ENCODE data around the gene SLC12A5. TPM values are rescaled to one million over a fixed set of nuclear protein-coding genes. Genes with fewer than 3 reads are reported as not detected.

The SLC12A5 gene
- total and polyA plus RNA-seq, 9 of the 15 experiments (the other 6 are each of a cell fraction or from before 2014, with no cell fraction given) = 0.36 to 7.5 (median 2.1) TPM

DNA sequence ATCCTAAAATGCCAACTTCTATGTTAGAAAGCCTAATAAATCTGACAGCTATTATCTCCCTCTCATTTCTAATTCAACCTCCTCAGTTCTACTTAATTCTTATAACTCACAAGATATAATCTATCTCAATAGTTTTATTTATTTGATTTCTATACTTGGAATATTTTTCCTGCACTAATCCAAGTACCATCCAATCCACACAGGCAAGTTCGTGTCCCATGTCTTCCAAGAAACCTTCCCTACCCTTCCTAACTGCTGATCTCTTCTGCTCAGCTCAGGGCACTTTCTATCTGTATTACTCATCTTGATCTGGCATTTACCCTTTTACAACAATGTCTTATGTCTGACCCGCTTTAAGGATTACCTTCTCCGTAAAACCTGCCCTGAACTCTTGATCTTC lies 42.6 kb downstream of the SLC12A5 start:
- H3K4me3 ChIP-seq = no peak overlapping the region
- H3K9me1 ChIP-seq (ENCODE audit: control insufficient read depth, insufficient read depth, low read length) = peaks cover 4% of the 10 kb centered on the region
- ChIA-PET CTCF (ENCODE audit: low intra/inter-chr PET ratio) (no interaction called here), POLR2A (no interaction called here)
- no peak overlapping the region for H3K27ac ChIP-seq (ENCODE audit: extremely low read depth, low read depth, low read length)
- BruUV-seq (replicated peaks) = no TSS peak
- H3K4me1 ChIP-seq (replicated peaks in 1 of 2; ENCODE audit: control insufficient read depth in 2 of 2, insufficient read depth in 2 of 2, low read length in 2 of 2) = no peaks in the 10 kb centered on the region
- no peak overlapping the region for H2AFZ ChIP-seq (ENCODE audit: low read depth, low read length)
- H3K36me3 ChIP-seq (ENCODE audit: control insufficient read depth, insufficient read depth, low read length) = peaks cover 45% of the 10 kb centered on the region; the same call in 2 of the 3 replicates
- FAIRE-seq = no peak
- in situ Hi-C loops (cut with MboI) (no loop called here), intact Hi-C loops (cut with micrococcal nuclease) (no loop called here)
- no peaks in the 10 kb centered on the region for H3K27me3 ChIP-seq (ENCODE audit: control insufficient read depth in 2 of 2, insufficient read depth in 2 of 2, low read length in 2 of 2)
- TF ChIP-seq SUPT5H (IDR thresholded peaks at IDR 0.05) = 0 out of 2 replicates have a peak, but pooled peaks have one; percentile 28
- TF ChIP-seq ZNF57 (CRISPR knock-in tag; IDR thresholded peaks at IDR 0.05) = no peak
- WGBS (ENCODE audit: insufficient coverage, low coverage, missing lambda C conversion rate) = 54% methylated on average over 3 of the region's 3 CpGs
- H3K79me2 ChIP-seq (ENCODE audit: control insufficient read depth, insufficient read depth, low read length) = no peaks in the 10 kb centered on the region
- H3K9ac ChIP-seq (ENCODE audit: insufficient read depth in 1 of 2, low read depth in 2 of 2, low read length in 2 of 2) = no peak overlapping the region
- no peak for DNase-seq (ENCODE audit: extremely low read depth in 1 of 4, low spot score in 3 of 4)
- no peak for ATAC-seq
- H3K4me2 ChIP-seq (ENCODE audit: insufficient read depth, low read length) = no peak overlapping the region
- H4K20me1 ChIP-seq (replicated peaks; ENCODE audit: control insufficient read depth, insufficient read depth, low read length) = no peaks in the 10 kb centered on the region
- H3K9me3 ChIP-seq (replicated peaks; ENCODE audit: control insufficient read depth, insufficient read depth, low read depth, low read length) = no peaks in the 10 kb centered on the region

DNA sequence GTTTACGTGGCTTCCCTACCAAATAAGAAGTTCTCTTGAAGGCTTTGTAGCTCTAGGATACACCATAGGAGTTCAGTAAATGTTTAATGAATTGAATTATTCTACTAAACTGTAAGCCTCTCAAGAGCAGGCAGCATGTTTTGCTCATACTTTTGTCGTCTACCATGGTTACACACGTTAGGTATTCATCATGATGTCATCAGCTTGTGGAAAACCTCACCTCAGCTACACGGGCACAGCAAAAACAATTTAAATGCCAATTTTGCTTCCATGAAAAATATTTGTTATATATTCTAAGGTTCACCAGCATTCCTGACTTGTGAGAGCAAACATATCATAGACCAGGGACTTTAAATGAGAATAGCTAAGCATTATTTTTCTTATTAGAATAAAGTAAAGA lies 44.0 kb downstream of the SLC12A5 start:
- 70% methylated on average over 4 of the region's 4 CpGs for WGBS (ENCODE audit: insufficient coverage, low coverage, missing lambda C conversion rate)
- no peak overlapping the region for H3K9ac ChIP-seq (ENCODE audit: insufficient read depth in 1 of 2, low read depth in 2 of 2, low read length in 2 of 2)
- no peaks in the 10 kb centered on the region for H3K4me1 ChIP-seq (replicated peaks in 1 of 2; ENCODE audit: control insufficient read depth in 2 of 2, insufficient read depth in 2 of 2, low read length in 2 of 2)
- no peak overlapping the region for H2AFZ ChIP-seq (ENCODE audit: low read depth, low read length)
- peaks cover 36% of the 10 kb centered on the region; the same call in 2 of the 3 replicates for H3K36me3 ChIP-seq (ENCODE audit: control insufficient read depth, insufficient read depth, low read length)
- no peaks in the 10 kb centered on the region for H3K27me3 ChIP-seq (ENCODE audit: control insufficient read depth in 2 of 2, insufficient read depth in 2 of 2, low read length in 2 of 2)
- H3K4me3 ChIP-seq = no peak overlapping the region
- no peaks in the 10 kb centered on the region for H3K79me2 ChIP-seq (ENCODE audit: control insufficient read depth, insufficient read depth, low read length)
- H3K9me3 ChIP-seq (replicated peaks; ENCODE audit: control insufficient read depth, insufficient read depth, low read depth, low read length) = no peaks in the 10 kb centered on the region
- no peak overlapping the region for H3K4me2 ChIP-seq (ENCODE audit: insufficient read depth, low read length)
- no peak for ATAC-seq
- no peak for FAIRE-seq
- no peak for DNase-seq (ENCODE audit: extremely low read depth in 1 of 4, low spot score in 3 of 4)
- in situ Hi-C loops (cut with MboI) = no loop called here
- BruUV-seq (replicated peaks) = no TSS peak
- peaks cover 4% of the 10 kb centered on the region for H3K9me1 ChIP-seq (ENCODE audit: control insufficient read depth, insufficient read depth, low read length)
- no peaks in the 10 kb centered on the region for H4K20me1 ChIP-seq (replicated peaks; ENCODE audit: control insufficient read depth, insufficient read depth, low read length)
- intact Hi-C loops (cut with micrococcal nuclease) = no loop called here
- POLR2A ChIA-PET = interaction anchor here (0.5 to 1.1 kb wide), 2 partner anchors 16 to 362 kb away, joined by 3 read pairs; no protein-coding TSS in a partner anchor
- CTCF ChIA-PET (ENCODE audit: low intra/inter-chr PET ratio) = no interaction called here
- H3K27ac ChIP-seq (ENCODE audit: extremely low read depth, low read depth, low read length) = no peak overlapping the region
- TF ChIP-seq, protein P1, sequence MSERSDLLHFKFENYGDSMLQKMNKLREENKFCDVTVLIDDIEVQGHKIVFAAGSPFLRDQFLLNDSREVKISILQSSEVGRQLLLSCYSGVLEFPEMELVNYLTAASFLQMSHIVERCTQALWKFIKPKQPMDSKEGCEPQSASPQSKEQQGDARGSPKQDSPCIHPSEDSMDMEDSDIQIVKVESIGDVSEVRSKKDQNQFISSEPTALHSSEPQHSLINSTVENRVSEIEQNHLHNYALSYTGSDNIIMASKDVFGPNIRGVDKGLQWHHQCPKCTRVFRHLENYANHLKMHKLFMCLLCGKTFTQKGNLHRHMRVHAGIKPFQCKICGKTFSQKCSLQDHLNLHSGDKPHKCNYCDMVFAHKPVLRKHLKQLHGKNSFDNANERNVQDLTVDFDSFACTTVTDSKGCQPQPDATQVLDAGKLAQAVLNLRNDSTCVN (CRISPR knock-in tag; IDR thresholded peaks at IDR 0.05) = no peak
- TF ChIP-seq NR2C1 (IDR thresholded peaks at IDR 0.05) (no peak), NR2C1 (tag; IDR thresholded peaks at IDR 0.05) (no peak), DIDO1 (tag; IDR thresholded peaks at IDR 0.05; ENCODE audit: low read depth) (no peak), GTF2A2 (tag; IDR thresholded peaks at IDR 0.05) (no peak), ZNF224 (CRISPR knock-in tag; IDR thresholded peaks at IDR 0.05) (no peak)
- TF ChIP-seq, protein P2, sequence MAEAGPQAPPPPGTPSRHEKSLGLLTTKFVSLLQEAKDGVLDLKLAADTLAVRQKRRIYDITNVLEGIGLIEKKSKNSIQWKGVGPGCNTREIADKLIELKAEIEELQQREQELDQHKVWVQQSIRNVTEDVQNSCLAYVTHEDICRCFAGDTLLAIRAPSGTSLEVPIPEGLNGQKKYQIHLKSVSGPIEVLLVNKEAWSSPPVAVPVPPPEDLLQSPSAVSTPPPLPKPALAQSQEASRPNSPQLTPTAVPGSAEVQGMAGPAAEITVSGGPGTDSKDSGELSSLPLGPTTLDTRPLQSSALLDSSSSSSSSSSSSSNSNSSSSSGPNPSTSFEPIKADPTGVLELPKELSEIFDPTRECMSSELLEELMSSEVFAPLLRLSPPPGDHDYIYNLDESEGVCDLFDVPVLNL (CRISPR knock-in tag; IDR thresholded peaks at IDR 0.05; ENCODE audit: low read depth) = no peak
- TF ChIP-seq, protein P3, sequence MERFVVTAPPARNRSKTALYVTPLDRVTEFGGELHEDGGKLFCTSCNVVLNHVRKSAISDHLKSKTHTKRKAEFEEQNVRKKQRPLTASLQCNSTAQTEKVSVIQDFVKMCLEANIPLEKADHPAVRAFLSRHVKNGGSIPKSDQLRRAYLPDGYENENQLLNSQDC (CRISPR knock-in tag; IDR thresholded peaks at IDR 0.05) = no peak
- TF ChIP-seq, protein P4, sequence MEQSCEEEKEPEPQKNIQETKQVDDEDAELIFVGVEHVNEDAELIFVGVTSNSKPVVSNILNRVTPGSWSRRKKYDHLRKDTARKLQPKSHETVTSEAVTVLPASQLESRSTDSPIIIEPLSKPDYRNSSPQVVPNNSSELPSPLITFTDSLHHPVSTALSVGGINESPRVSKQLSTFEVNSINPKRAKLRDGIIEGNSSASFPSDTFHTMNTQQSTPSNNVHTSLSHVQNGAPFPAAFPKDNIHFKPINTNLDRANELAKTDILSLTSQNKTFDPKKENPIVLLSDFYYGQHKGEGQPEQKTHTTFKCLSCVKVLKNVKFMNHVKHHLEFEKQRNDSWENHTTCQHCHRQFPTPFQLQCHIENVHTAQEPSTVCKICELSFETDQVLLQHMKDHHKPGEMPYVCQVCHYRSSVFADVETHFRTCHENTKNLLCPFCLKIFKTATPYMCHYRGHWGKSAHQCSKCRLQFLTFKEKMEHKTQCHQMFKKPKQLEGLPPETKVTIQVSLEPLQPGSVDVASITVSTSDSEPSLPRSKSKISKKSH (CRISPR knock-in tag; IDR thresholded peaks at IDR 0.05) = no peak

Data from K562 (cell line).